ENCODE measurements around the gene WHAMM. TPM values are rescaled to one million over a fixed set of nuclear protein-coding genes. Genes with fewer than 3 reads are reported as not detected.

Gene WHAMM
- total RNA-seq, 6 donors from 2014 or later = 10.6 to 15.7 (median 11.6) TPM

GRCh38 chr15:82850731-82851130 is 41.3 kb downstream of the WHAMM start:
- DNase-seq (no peak), ATAC-seq (ENCODE audit: low FRiP score in 2 of 2) (no peak)
- Histone ChIP-seq H3K4me1 (peaks cover 3 to 10% (median 7%) of the 10 kb centered on the region in 4 donors), H3K9me3 (no peaks in the 10 kb centered on the region), H3K36me3 (no peaks in the 10 kb centered on the region), H3K27me3 (no peaks in the 10 kb centered on the region), H3K27ac (no peak overlapping the region), H3K4me3 (no peak overlapping the region)
- WGBS, 2 donors = 61 to 83% methylated on average over 5 to 7 of the region's 7 CpGs
- no peak for TF ChIP-seq EP300 (IDR thresholded peaks at IDR 0.05)
- TF ChIP-seq CTCF (IDR thresholded peaks at IDR 0.05) = no peak
- no peak for TF ChIP-seq POLR2AphosphoS5 (IDR thresholded peaks at IDR 0.05)
- TF ChIP-seq POLR2A (IDR thresholded peaks at IDR 0.05) = no peak

- Histone ChIP-seq H3K4me3 (no peak overlapping the region), H3K9me3 (no peaks in the 10 kb centered on the region), H3K27ac (no peak overlapping the region), H3K4me1 (peaks cover 6 to 10% (median 7%) of the 10 kb centered on the region in 4 donors), H3K27me3 (no peaks in the 10 kb centered on the region), H3K36me3 (no peaks in the 10 kb centered on the region)
- WGBS, 2 donors = 89 to 97% methylated on average over 14 of the region's 14 CpGs
- ATAC-seq (ENCODE audit: low FRiP score in 2 of 2) (no peak), DNase-seq (peak in 1 of 2 donors; percentile 8)
- TF ChIP-seq POLR2AphosphoS5 (IDR thresholded peaks at IDR 0.05) = no peak
- TF ChIP-seq CTCF (IDR thresholded peaks at IDR 0.05) = no peak
- no peak for TF ChIP-seq POLR2A (IDR thresholded peaks at IDR 0.05)
- TF ChIP-seq EP300 (IDR thresholded peaks at IDR 0.05) = no peak
Observed at GRCh38 chr15:82851306-82851850, 42.0 kb downstream of the WHAMM start.

- 71 to 79% methylated on average over 9 of the region's 9 CpGs for WGBS, 2 donors
- DNase-seq (peak in 1 of 2 donors; percentile 12), ATAC-seq (ENCODE audit: low FRiP score in 2 of 2) (no peak)
- H3K4me1 ChIP-seq = peaks cover 6 to 10% (median 7%) of the 10 kb centered on the region in 4 donors
- H3K27me3 ChIP-seq = no peaks in the 10 kb centered on the region
- TF ChIP-seq CTCF (IDR thresholded peaks at IDR 0.05) (no peak), POLR2A (IDR thresholded peaks at IDR 0.05) (no peak), POLR2AphosphoS5 (IDR thresholded peaks at IDR 0.05) (no peak), EP300 (IDR thresholded peaks at IDR 0.05) (no peak)
- no peaks in the 10 kb centered on the region for H3K9me3 ChIP-seq
- H3K27ac ChIP-seq = no peak overlapping the region
- H3K36me3 ChIP-seq = no peaks in the 10 kb centered on the region
- no peak overlapping the region for H3K4me3 ChIP-seq
Observed at GRCh38 chr15:82851981-82852511, 42.6 kb downstream of the WHAMM start.

- no peak for ATAC-seq (ENCODE audit: low FRiP score in 2 of 2)
- 56% methylated on average over 15 to 16 of the region's 16 CpGs for WGBS, 2 donors
- no peak for TF ChIP-seq CTCF (IDR thresholded peaks at IDR 0.05)
- TF ChIP-seq EP300 (IDR thresholded peaks at IDR 0.05) = no peak
- TF ChIP-seq POLR2A (IDR thresholded peaks at IDR 0.05) = no peak
- TF ChIP-seq POLR2AphosphoS5 (IDR thresholded peaks at IDR 0.05) = no peak
- no peaks in the 10 kb centered on the region for H3K36me3 ChIP-seq
- DNase-seq = peak in 1 of 2 donors; percentile 16
- no peaks in the 10 kb centered on the region for H3K27me3 ChIP-seq
- peaks cover 6 to 10% (median 7%) of the 10 kb centered on the region in 4 donors for H3K4me1 ChIP-seq
- H3K9me3 ChIP-seq = no peaks in the 10 kb centered on the region
- H3K27ac ChIP-seq = no peak overlapping the region
- no peak overlapping the region for H3K4me3 ChIP-seq
Observed at GRCh38 chr15:82852941-82853561, 43.6 kb downstream of the WHAMM start.
